Hepatocyte (in vitro differentiated cells): ENCODE data around the gene GNG13.

ENCODE experiments used
- EZH2phosphoT487 ChIP-seq: fragments of 200-600 bp; sonication (generic); IDR thresholded peaks from one replicate; pipeline ENCODE4 v1.6.1; 2018; ENCODE audit warnings: antibody characterized with exemption, mild to moderate bottlenecking, low read depth, moderate library complexity; ENCODE audit not compliant: unreplicated experiment, severe bottlenecking
- TF ChIP-seq, protein P1 (sequence below): fragments of 200-600 bp; sonication (generic); IDR thresholded peaks from 2 replicates; pipeline ENCODE4 v1.5.1; 2016; ENCODE audit warnings: antibody characterized with exemption, mild to moderate bottlenecking; ENCODE audit not compliant: poor library complexity

DNA sequence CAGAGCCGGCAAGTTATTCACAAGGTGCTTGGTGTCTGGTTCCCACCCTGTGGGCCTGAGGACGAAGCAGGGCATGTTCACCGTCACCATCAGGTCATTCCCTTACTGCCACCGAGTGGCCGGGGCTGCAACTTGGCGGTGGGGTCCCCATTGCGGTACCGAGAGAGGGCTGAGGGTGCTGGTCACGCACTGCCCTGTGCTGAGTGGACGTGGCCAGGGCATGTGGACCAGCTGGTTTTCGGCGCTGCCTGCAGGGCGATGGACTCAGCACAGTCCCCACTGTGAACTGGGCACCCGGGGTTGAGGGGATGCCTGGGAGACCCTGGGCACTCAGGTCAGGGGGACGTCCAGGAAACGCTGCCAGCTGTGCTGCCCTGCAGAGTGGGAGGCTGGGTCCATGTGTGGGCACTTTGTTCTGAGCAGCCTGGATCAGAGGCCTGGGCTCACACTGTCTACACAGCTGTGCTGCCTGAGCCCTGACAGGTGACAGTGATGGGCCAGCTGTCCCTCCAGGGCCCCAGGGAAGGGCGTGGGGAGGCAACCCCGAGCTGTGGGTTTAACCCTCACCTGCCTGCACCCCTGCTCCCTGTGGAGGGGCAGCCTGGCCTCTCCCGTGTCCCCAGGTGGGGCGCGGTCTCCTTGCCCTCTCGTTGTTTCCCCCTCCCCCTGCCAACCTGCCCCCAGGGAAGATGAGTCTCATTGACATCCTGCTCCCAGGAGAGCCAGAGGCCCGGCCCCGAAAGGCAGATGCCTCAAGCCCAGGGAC lies 39.3 kb upstream of the GNG13 start:
- TF ChIP-seq, protein P1, sequence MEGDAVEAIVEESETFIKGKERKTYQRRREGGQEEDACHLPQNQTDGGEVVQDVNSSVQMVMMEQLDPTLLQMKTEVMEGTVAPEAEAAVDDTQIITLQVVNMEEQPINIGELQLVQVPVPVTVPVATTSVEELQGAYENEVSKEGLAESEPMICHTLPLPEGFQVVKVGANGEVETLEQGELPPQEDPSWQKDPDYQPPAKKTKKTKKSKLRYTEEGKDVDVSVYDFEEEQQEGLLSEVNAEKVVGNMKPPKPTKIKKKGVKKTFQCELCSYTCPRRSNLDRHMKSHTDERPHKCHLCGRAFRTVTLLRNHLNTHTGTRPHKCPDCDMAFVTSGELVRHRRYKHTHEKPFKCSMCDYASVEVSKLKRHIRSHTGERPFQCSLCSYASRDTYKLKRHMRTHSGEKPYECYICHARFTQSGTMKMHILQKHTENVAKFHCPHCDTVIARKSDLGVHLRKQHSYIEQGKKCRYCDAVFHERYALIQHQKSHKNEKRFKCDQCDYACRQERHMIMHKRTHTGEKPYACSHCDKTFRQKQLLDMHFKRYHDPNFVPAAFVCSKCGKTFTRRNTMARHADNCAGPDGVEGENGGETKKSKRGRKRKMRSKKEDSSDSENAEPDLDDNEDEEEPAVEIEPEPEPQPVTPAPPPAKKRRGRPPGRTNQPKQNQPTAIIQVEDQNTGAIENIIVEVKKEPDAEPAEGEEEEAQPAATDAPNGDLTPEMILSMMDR, result no peak
- no peak for TF ChIP-seq EZH2phosphoT487
